GM21423 (cell line): ENCODE measurements around the gene STAM.

Source experiments
- ATAC-seq: cut with Tn5 transposase; IDR thresholded peaks from one replicate; pipeline ENCODE4 v1.9.1; 2021; ENCODE audit warnings: mild to moderate bottlenecking, moderate library complexity; ENCODE audit not compliant: unreplicated experiment

STAM gene

GRCh38 chr10:17758200-17758599 is 114.2 kb downstream of the STAM start:
- ATAC-seq, result no peak

GRCh38 chr10:17758896-17759295 is 114.9 kb downstream of the STAM start:
- ATAC-seq, result no peak

DNA sequence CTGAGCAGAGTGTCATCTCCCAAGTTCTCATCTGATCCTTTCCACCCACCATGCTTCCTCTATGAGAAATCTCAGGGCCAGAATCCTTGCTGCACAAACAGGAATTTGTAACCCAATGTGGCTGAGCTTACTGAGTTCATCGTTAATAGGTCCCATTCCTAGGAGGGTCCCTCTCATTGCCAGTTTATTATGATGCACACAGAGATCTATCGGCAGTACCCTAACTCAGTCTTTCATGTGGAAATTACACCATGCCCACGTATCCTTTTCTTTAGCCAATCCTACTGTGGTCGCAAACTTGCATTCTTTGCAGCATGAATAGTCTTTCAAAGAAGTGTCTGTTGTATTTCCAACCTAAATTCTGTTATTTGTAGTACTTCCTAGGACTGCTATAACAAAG is 120.2 kb downstream of the STAM start:
- ATAC-seq, result no peak

DNA sequence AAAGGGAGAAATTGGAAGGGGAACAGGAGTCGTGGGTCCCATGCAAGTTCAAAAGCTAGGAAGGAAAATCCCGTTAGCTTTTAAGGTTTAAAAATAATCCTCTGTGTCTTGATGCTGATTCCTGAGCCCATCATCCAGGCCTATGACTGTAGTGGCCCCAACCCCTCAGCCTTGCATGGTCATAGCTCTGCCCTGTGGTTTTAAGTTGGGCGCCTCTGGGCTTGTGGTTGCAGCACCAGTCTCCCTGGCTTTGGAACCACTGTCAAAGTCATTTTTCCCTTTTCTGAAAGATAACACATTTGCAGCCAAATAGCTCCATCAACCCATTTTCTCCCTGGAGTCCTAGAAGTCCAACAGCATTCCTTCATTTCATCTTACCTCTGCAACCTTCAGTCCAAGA is 121.7 kb downstream of the STAM start:
- no peak for ATAC-seq
